GM12891 (cell line): Measurements from ENCODE around the gene IFRD1.

ENCODE experiments used
- DNase-seq: peaks from one replicate; pipeline ENCODE4 v3.0.0; 2011; ENCODE audit warnings: low spot score; ENCODE audit not compliant: insufficient read length
- FAIRE-seq: peaks from 2 replicates; lab custom pipeline; 2011; peaks lifted over from hg19 to GRCh38; lab: Jason Lieb, UNC
- PAX5 ChIP-seq: IDR thresholded peaks from 2 replicates; pipeline ENCODE4 v1.6.1; 2011; ENCODE audit warnings: low read length, moderate library complexity, mild to moderate bottlenecking; ENCODE audit not compliant: insufficient read depth, severe bottlenecking
- POLR2A ChIP-seq: IDR thresholded peaks from 2 replicates; pipeline ENCODE4 v1.6.1; 2011; ENCODE audit warnings: low read depth, low read length, control low read depth
- POLR2AphosphoS5 ChIP-seq: IDR thresholded peaks from 2 replicates; pipeline ENCODE4 v1.6.1; 2011; ENCODE audit warnings: low read depth, low read length, control low read depth
- POU2F2 ChIP-seq: IDR thresholded peaks from 2 replicates; pipeline ENCODE4 v1.6.1; 2011; ENCODE audit warnings: low read depth, mild to moderate bottlenecking, control low read depth, low read length, moderate library complexity
- SPI1 ChIP-seq: IDR thresholded peaks from 2 replicates; pipeline ENCODE4 v1.6.1; 2011; ENCODE audit warnings: low read depth, low read length, control low read depth
- TAF1 ChIP-seq: IDR thresholded peaks from 2 replicates; pipeline ENCODE4 v1.6.1; 2011; ENCODE audit warnings: low read depth, low read length, control low read depth

Gene IFRD1

DNA sequence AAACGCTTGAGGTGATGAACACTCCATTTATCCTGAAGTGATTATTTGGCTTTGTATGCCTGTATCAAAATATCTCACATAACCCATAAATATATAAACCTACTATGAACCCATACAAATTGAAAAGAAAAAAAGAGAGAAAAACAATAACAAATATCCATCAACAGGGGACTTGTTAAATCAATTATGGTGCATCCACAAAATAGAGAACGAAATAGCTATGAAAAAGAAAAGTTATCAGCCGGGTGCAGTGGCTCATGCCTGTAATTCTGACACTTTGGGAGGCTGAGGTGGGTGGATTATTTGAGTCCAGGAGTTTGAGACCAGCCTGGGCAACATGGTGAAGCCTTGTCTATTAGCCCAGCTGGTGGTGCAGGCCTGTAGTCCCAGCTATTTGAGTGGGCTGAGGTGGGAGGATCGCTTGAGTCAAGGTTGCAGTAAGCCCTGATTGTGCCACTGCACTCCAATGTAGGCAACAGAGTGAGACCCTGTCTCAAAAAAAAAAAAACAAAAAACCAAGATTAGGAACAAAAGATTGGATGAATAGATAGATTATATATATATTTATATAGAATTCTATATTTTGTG, 30.6 kb upstream of the IFRD1 start:
- TF ChIP-seq POU2F2 (no peak), POLR2A (no peak), SPI1 (no peak), PAX5 (no peak), POLR2AphosphoS5 (no peak), TAF1 (no peak)
- DNase-seq, result no peak
- no peak for FAIRE-seq

DNA sequence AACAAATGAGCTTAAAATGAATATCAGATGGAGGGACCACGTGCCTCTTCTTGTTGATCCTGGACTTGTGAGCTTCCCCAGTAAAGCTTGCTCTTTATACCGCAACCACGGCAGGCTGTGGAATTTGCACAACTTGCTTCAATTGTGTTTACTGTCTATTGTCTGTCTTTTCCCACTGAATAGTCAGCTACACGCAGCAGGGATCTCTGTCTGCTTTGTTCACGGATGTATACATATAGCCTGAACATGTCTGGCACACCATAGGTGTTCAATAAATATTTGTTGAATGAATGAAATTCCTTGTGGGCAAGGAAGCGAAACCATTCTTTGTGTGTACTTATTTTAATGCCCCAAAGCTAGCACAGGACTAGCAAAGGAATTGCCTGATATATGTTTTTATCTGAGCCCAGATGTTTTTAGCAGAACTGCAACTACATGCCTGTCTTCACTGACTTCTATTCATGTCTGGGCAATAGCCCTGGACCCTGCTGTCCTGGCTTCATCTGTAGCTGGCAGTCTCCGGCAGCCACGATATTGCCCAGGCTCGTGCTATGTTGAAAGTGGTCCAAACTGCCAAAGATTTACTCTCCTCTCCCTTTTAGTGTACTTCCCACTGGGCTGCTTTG, 29.9 kb upstream of the IFRD1 start:
- no peak for DNase-seq
- TF ChIP-seq PAX5 (no peak), POLR2AphosphoS5 (no peak), TAF1 (no peak), SPI1 (no peak), POU2F2 (no peak), POLR2A (no peak)
- FAIRE-seq, result no peak

DNA sequence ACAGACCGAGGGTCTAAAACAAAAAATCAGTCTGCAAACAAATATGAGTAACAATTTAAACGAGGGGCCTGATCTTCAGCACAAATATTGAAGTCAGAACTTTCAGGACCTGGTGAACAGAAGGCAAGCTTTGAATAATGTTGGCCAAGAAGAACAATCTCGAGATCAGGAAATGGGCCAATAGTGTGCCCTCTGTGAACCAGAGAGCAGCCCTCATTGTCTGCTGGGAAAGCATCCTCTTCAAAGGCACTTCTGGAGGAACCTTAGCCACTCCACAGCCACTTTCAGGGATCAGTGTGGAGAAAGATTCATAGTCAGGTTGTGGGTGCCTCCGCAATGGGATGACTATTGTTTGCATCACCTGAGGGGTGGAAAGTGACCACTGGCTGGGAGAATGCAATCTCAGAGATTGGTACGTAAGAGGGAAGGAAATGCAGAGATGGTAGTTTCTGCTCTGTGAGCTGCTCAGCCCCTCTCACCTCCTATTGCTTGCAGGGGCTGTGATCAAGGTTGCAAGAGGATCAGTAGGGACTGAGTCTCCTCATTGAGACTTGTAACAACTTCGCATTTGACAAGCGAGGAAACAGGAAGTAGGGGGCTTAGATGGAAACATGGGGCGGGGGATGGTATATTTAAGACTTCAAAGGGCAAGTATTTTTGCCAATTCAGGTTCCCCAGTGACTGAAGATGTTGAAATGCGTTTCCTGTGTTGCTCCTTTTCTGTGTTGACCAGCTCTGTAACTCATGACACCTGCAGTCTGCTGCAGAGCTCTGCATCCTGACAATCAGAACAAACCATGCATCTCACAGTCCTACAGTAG, 28.4 kb upstream of the IFRD1 start:
- FAIRE-seq, result no peak
- DNase-seq, result no peak
- TF ChIP-seq POU2F2 (no peak), SPI1 (no peak), TAF1 (no peak), POLR2AphosphoS5 (no peak), POLR2A (no peak), PAX5 (no peak)

DNA sequence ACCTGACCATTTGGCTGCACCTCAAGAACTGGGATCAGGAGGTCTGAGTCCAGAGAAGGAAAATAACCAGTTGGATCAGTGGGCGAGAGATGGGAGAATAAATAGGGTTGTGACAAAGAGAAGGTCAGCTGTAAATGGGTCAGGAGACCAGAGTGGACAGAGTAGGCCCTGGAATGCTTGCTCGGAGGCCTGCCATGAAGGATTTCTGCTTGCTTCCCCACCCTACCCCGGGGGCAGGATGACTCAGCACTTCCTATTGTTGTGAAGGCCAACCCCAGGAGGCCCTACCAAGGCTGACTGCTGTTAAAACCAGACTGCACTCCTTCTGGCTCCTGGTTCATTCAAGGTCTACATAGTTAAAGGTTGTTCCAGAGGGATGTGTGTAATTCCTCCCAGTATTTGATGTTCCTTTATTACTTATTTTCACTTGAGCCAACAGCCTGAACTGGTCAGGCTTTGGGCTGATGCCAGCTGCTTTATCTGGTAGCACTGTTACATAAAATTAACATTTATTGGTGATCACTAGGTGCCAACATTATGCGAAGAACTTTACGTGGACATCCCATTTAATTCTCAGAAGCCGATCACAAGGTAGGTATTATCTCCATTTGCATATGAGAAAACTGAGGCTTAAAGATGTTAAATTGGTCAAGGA, 27.3 kb upstream of the IFRD1 start:
- DNase-seq (no peak), FAIRE-seq (peak; percentile 63)
- TF ChIP-seq SPI1, result peak; percentile 50; the same call in 1 of the 2 replicates
- TF ChIP-seq POLR2A, result no peak
- TF ChIP-seq POU2F2, result no peak

DNA sequence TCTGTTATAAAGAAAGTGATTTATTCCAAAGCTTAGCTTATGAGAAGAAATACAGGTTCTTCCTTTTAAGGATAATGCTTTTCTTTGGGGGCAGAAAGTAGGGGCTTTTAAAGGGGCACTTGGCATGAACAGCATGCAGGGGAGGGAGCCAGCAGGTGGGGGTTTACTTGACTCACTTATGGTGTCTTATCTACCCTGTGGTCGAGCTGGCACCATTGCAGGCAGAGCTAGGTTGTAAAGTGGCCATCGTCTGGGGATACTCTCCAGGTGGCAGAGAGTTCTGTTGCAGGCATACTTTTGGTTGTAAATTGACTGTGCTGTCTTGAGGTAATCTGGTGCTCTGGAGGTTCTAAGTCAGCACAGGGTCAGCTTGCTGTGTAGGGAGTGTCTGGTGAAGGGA, 26.3 kb upstream of the IFRD1 start:
- no peak for DNase-seq
- TF ChIP-seq SPI1 (no peak), TAF1 (no peak), POU2F2 (no peak)
- no peak for FAIRE-seq

DNA sequence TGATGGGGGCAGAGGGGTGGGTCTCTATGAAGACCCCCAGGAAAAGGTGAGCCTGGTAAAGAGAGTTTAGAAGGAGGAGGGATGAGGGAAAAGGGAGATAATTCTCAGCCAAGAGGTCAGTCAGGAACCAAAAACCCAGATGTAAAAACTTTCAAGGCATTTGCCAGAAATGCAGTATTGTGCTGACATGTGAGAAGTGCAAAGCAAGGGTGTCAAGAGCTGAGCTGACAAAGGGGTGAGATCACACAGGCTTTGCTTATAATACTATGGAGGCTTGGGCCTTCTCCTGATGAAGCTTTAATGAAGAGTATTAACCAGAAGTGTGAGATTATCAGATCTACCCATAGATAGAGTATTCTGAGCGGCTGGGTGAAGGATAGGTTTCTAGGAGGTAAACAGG, 22.3 kb upstream of the IFRD1 start:
- FAIRE-seq, result no peak
- TF ChIP-seq SPI1, result no peak
- TF ChIP-seq TAF1, result no peak
- no peak for TF ChIP-seq POLR2A
- TF ChIP-seq POU2F2, result no peak
- no peak for TF ChIP-seq POLR2AphosphoS5
- TF ChIP-seq PAX5, result no peak
- no peak for DNase-seq

DNA sequence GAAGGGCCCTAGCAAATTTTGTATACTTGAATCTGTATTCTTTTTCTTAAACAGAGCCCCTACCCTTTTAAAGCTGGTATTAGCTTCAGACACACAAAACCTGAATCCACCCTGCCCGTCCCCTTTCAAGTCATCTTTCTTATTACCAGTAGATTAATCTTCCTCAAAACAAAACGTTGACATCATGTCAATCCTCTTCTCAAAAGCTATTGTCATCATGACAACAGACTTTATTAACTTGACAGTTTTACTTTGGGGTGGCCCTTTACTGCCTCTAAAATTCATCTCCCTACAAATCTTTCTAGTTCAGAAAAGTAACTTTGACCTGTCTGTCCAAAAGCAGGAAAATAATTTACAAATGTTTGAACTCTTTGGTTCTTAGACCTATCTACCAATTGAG, 21.5 kb upstream of the IFRD1 start:
- FAIRE-seq, result no peak
- no peak for TF ChIP-seq SPI1
- no peak for TF ChIP-seq PAX5
- TF ChIP-seq POU2F2, result no peak
- TF ChIP-seq POLR2A, result no peak
- TF ChIP-seq TAF1, result no peak
- no peak for TF ChIP-seq POLR2AphosphoS5
- no peak for DNase-seq

DNA sequence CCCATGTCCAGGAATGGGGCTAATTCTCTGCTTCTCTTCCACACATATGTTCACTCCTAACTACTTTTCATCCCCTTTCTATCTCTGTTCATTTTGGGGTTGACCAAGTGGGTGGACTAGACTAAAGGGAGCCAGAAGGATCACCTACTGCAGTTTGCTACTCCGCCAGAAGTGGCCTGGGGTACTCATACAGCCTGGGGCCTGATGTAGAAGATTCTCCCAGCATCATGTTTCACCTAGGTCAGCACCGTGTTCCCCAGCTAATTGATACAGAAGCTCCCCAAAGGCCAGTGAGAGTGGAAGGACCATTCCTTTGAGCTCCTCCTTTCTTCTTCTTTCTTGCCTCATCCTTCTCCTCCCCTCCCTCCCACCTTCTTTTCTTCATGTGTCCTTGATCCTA, 19.6 kb upstream of the IFRD1 start:
- FAIRE-seq (no peak), DNase-seq (no peak)
- TF ChIP-seq SPI1 (no peak), POU2F2 (no peak), PAX5 (no peak), TAF1 (no peak), POLR2A (no peak), POLR2AphosphoS5 (no peak)

DNA sequence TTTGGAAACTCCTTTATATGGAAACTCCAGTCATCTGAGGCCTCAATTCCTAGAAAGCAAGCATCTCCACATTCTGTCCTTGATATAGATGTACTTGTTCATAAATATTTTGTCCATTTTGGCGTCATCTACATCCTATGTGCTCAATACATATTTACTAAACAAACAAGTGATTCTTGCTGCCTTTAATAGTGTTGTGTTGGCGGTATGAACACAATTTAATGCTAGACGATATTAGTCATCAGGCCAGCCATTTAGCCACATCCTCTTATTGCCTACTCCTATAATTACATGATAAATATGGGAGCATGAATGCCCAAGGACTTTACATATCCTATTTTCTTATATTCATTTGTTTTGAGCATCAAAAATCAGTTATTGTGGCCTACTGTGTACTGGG, 18.5 kb upstream of the IFRD1 start:
- TF ChIP-seq POLR2AphosphoS5 (no peak), TAF1 (no peak), POLR2A (no peak), SPI1 (no peak), POU2F2 (no peak)
- FAIRE-seq, result no peak
- DNase-seq, result no peak

DNA sequence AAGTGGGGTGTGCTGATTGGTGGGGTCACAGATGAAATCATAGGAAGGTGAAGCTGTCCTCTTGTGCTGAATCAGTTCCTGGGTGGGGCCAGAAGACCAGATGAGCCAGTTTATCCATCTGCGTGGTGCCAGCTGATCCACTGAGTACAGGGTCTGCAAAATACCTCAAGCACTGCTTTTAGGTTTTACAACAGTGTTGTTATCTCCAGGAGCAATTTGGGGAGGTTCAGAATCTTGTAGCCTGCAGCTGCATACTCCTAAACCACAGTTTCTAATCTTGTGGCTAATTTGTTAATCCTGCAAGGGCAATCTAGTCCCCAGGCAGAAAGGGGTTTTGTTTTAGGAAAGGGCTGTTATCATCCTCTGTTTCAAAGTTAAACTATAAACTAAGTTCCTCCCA, 17.0 kb upstream of the IFRD1 start:
- DNase-seq (no peak), FAIRE-seq (no peak)
- TF ChIP-seq POLR2AphosphoS5 (no peak), PAX5 (no peak), TAF1 (no peak), POU2F2 (no peak), POLR2A (no peak), SPI1 (no peak)
